Omental fat pad (tissue), 4 donors: ENCODE data around the gene NALCN. TPM values are rescaled to one million over a fixed set of nuclear protein-coding genes. Genes with fewer than 3 reads are reported as not detected.
A peak's percentile ranks its signal among the peaks of the same experiment; 100 is the strongest.

Experiments
- ATAC-seq: fragments of 150-250 bp; one replicate; pipeline ENCODE4 v1.9.1; 2016; ENCODE audit warnings: mild to moderate bottlenecking, moderate library complexity; ENCODE audit not compliant: low FRiP score
- DNase-seq: peaks from one replicate; pipeline ENCODE4 v3.0.0-alpha.2; 2019; ENCODE audit warnings: low spot score
- CTCF ChIP-seq, 3 donors: fragments of 450-650 bp; IDR thresholded peaks; one replicate each; pipeline ENCODE4 v1.5.1; 2016 to 2017; ENCODE audit warnings: antibody characterized with exemption in 3 of 3, mild to moderate bottlenecking in 3 of 3, moderate library complexity in 2 of 3
- total RNA-seq, 4 donors: library from RNA; depleted of rRNA; stranded (reverse); fragments of >200 nt; gene quantifications; one replicate each; pipeline ENCODE4 v1.1.0, GENCODE V29; 2016

NALCN gene
- total RNA-seq, 4 donors from 2014 or later, result 0.28 to 0.84 (median 0.38) TPM

GRCh38 chr13:101307181-101307701, 109.1 kb downstream of the NALCN start:
- ATAC-seq, result peak; percentile 44
- no peak for TF ChIP-seq CTCF (IDR thresholded peaks at IDR 0.05)

GRCh38 chr13:101306773-101307172, 109.5 kb downstream of the NALCN start:
- no peak for TF ChIP-seq CTCF (IDR thresholded peaks at IDR 0.05)
- ATAC-seq (no peak), DNase-seq (no peak)

More at GRCh38 chr13:101307181-101307701, 109.1 kb downstream of the NALCN start:
- no peak for DNase-seq

GRCh38 chr13:101305981-101306411, 110.3 kb downstream of the NALCN start:
- DNase-seq (no peak), ATAC-seq (no peak)
- no peak for TF ChIP-seq CTCF (IDR thresholded peaks at IDR 0.05)

GRCh38 chr13:101303521-101303920, 112.8 kb downstream of the NALCN start:
- no peak for TF ChIP-seq CTCF (IDR thresholded peaks at IDR 0.05)
- DNase-seq (no peak), ATAC-seq (no peak)

GRCh38 chr13:101301053-101301452, 115.3 kb downstream of the NALCN start:
- ATAC-seq (no peak), DNase-seq (no peak)
- no peak for TF ChIP-seq CTCF (IDR thresholded peaks at IDR 0.05)

- TF ChIP-seq CTCF (IDR thresholded peaks at IDR 0.05), result no peak
- ATAC-seq, result no peak
- no peak for DNase-seq
Measured at GRCh38 chr13:101300531-101300930, 115.8 kb downstream of the NALCN start.

- ATAC-seq, result no peak
- TF ChIP-seq CTCF (IDR thresholded peaks at IDR 0.05), result no peak
- DNase-seq, result no peak
Measured at GRCh38 chr13:101298517-101298916, 117.8 kb downstream of the NALCN start.
